ENCODE data around the gene ARHGAP35. TPM values are rescaled to one million over a fixed set of nuclear protein-coding genes. Genes with fewer than 3 reads are reported as not detected.

ARHGAP35 gene
- total RNA-seq: 10 to 100 TPM; 30.1 to 45.2 (median 37.2) TPM

DNA sequence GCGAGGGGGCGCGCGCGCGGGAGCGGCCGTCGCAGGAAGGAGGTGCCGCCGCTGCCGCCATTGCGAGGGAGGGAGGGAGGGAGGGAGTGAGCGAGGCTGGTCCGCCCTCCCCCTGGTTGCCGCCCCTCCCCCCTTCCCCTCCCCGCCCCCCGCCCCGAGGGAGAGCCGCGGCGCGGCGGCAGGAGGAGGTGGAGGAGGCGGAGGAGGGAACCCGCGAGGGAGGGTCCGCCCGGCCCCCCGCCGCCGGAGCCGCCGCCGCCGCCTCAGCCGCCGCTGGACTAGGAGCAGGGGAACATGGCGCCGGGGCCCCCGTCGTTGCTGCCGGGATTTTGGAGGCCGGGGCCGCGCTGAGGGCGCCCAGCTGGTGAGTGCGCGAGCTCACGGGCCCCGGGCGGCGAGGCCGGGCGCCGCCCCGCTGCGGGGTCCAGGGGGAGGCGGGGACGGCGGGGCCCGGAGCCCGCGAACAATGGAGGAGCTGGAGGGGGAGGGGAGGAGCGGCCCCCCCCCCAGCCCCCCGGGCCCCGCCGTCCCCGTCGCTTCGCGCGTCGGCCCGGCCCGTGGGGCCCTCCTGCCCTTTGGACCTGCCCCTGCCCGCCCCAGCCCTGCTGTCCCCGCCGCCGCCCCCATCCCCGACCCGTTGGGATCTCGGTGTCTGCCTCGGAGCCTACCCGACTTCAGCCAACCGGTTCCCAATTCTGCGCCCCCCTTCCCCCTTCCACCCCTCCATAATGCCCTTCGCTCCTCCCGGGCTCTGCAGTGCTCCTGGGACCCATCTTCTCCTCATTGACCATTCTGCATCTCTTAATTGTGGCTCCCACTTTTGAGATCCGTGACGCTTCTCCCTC is at the start of gene ARHGAP35:
TSS of gene ARHGAP35 (plus strand) at position 152 of the 845 bp plus-strand sequence. CDS start 57,679 bp downstream, outside the sequence.
- ATAC-seq (ENCODE audit: low FRiP score) (peak; percentile 42), DNase-seq (ENCODE audit: low spot score) (no peak)
- TF ChIP-seq, protein P1, sequence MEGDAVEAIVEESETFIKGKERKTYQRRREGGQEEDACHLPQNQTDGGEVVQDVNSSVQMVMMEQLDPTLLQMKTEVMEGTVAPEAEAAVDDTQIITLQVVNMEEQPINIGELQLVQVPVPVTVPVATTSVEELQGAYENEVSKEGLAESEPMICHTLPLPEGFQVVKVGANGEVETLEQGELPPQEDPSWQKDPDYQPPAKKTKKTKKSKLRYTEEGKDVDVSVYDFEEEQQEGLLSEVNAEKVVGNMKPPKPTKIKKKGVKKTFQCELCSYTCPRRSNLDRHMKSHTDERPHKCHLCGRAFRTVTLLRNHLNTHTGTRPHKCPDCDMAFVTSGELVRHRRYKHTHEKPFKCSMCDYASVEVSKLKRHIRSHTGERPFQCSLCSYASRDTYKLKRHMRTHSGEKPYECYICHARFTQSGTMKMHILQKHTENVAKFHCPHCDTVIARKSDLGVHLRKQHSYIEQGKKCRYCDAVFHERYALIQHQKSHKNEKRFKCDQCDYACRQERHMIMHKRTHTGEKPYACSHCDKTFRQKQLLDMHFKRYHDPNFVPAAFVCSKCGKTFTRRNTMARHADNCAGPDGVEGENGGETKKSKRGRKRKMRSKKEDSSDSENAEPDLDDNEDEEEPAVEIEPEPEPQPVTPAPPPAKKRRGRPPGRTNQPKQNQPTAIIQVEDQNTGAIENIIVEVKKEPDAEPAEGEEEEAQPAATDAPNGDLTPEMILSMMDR (IDR thresholded peaks at IDR 0.05): no peak

DNA sequence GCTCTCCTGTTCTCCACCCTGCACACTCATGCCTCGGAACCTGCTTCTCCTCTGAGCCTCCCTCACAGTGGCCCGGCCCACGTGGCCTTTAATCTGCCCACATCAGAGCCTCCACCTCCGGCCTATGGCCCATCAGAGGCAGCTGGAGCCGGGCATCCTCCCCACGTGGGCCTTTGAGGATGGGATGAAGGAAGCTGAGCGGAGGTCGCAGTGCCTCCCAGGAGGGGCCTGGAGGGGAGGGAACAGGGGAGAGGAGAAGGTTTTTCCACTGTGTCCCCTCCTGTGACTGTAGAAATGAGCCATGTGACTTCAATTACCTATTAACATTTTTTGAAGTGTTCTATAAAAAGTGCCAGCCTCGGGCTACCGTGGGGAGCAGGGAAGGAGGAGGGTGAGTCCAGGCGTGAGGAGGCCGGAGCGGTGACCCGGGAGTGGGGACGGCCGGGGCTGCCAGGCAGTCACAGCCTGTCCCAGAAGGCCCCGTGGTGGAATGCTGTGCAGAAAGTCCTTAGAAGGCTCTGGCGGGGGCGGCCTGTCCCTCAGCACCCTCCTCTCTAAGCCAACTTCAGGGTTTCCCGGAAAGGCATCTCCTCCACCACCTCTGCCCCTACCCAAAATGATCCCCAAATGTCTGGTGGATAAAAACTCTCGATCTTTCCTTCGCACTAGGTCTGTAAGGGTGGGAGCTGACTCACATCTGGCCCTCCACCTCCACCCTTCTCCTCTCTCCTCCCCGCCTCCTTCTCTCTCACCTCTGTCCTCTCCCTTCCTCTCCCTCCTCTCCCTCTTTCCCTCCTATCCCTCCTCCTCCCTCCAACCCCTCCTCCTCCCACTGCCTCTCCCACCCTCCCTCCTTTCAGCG is 47.6 kb upstream of the ARHGAP35 start:
- DNase-seq (ENCODE audit: low spot score): no peak
- peak; percentile 67 for ATAC-seq (ENCODE audit: low FRiP score)
- TF ChIP-seq, protein P1 (IDR thresholded peaks at IDR 0.05): no peak

DNA sequence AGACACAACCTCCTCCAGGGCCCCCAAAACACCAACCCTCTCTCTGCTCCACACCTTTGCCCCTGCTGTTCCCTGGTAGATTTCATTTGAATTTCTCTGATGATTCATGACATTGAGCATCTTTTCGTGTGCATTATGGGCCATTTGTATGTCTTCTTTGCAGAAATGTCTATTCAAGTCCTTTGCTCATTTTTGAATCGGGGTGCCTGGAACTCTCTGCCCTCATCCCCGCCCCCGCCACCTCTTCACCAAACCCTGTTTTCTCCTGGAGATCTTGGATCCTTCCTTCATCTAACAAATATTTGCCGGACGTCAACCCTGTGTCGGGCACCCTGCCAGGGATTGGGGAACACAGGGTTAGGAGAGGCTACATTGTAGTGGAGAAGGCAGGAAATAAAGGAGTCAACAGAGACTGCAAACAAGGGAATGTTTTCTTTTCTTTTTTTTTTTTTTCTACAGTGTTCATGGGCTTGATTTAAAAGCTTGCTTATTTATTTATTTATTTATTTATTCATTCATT is 46.9 kb upstream of the ARHGAP35 start:
- TF ChIP-seq, protein P1 (IDR thresholded peaks at IDR 0.05): no peak
- no peak for DNase-seq (ENCODE audit: low spot score)

DNA sequence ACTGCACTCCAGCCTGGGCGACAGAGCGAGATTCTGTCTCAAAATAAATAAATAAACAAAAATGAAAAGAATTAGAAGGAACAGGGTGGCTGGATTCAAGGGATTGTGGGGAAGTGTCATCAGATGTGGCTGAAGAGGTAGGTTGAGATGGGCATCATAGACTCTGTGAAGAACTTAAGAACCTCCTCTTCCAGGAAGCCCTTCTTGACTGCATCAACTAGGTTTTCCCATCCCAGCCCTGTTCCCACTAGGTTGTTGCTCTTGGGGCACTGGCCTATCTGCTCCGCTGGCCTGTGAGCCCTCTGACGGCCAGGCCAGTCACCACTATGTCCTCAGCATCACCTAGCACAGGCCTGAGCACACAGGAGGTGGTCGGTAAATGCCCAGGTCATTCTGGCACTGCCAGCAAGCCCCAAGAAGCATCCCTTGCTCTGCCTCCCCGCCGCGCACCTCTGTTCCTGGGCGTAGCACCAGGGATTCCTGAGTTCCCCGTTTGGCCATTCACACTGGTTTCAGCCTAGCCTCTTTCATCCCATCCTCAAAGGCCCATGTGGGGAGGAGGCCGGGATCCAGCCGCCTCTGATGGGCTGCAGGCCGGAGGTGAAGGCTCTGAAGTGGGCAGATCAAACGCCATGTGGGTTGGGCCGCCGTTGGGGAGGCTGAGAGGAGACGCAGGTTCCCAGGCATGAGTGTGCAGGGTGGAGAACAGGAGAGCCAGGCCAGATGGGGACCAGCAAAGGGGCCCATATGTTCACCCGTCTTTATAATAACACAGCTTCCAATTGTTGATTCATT is 44.8 kb upstream of the ARHGAP35 start:
- DNase-seq (ENCODE audit: low spot score): no peak
- no peak for ATAC-seq (ENCODE audit: low FRiP score)
- TF ChIP-seq, protein P1 (IDR thresholded peaks at IDR 0.05): no peak

More for the DNA sequence above, 46.9 kb upstream of the ARHGAP35 start:
- ATAC-seq (ENCODE audit: low FRiP score): no peak

DNA sequence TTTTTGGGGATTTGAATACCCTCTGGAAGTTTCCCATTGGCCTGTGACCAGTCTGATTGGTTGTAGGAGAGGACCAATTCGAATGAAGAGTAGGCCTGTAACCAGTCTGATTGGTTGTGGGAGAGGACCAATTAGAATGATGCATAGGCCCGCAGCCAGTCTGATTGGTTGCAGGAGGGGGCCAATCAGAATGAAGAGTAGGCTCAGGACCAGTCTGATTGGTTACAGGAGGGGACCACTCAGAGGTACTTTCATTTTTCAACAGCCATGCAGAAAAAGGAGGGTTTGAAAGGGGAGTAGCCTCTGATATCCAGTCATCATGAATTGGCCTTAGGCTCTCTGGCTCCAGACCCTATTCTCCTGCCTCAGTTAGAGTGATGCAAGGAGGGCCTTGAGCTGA is 42.0 kb upstream of the ARHGAP35 start:
- DNase-seq (ENCODE audit: low spot score): no peak
- TF ChIP-seq, protein P1 (IDR thresholded peaks at IDR 0.05): no peak
- no peak for ATAC-seq (ENCODE audit: low FRiP score)

Data from omental fat pad (tissue), 4 donors.